OCI-M1 (cell line): ENCODE results near the gene LLCFC1.

Experiments
- DNase-seq: peaks from one replicate; lab custom pipeline; 2025; lab: John Stamatoyannopoulos, UW

LLCFC1 gene

GRCh38 chr7:142939226-142939910, at the start of gene LLCFC1:
Gene LLCFC1 (plus strand): TSS chr7:142939484. CDS start chr7:142939622, 138 bp downstream.
- no peak for DNase-seq

GRCh38 chr7:142889816-142890215, 49.5 kb upstream of the LLCFC1 start:
- no peak for DNase-seq

GRCh38 chr7:142890874-142891485, 48.3 kb upstream of the LLCFC1 start:
- no peak for DNase-seq

- no peak for DNase-seq
These were observed 47.7 kb upstream of the LLCFC1 start for GRCh38 chr7:142891490-142892082.

- no peak for DNase-seq
These were observed 46.3 kb upstream of the LLCFC1 start for GRCh38 chr7:142892951-142893350.

GRCh38 chr7:142894112-142894984, 44.9 kb upstream of the LLCFC1 start:
- no peak for DNase-seq

- no peak for DNase-seq
These were observed 44.2 kb upstream of the LLCFC1 start for GRCh38 chr7:142894985-142895593.

GRCh38 chr7:142896151-142896550, 43.1 kb upstream of the LLCFC1 start:
- DNase-seq = no peak

- DNase-seq = no peak
These were observed 42.4 kb upstream of the LLCFC1 start for GRCh38 chr7:142896741-142897379.

GRCh38 chr7:142897691-142898090, 41.6 kb upstream of the LLCFC1 start:
- no peak for DNase-seq

- no peak for DNase-seq
These were observed 40.7 kb upstream of the LLCFC1 start for GRCh38 chr7:142898377-142899170.

- no peak for DNase-seq
These were observed 39.6 kb upstream of the LLCFC1 start for GRCh38 chr7:142899661-142900060.

- DNase-seq = no peak
These were observed 37.6 kb upstream of the LLCFC1 start for GRCh38 chr7:142901426-142902259.

GRCh38 chr7:142904128-142904527, 35.2 kb upstream of the LLCFC1 start:
- no peak for DNase-seq

GRCh38 chr7:142905759-142906158, 33.5 kb upstream of the LLCFC1 start:
- no peak for DNase-seq

- no peak for DNase-seq
These were observed 32.6 kb upstream of the LLCFC1 start for GRCh38 chr7:142906643-142907042.

GRCh38 chr7:142908290-142908689, 31.0 kb upstream of the LLCFC1 start:
- no peak for DNase-seq

GRCh38 chr7:142908921-142909890, 30.1 kb upstream of the LLCFC1 start:
- DNase-seq = peak; percentile 14

- no peak for DNase-seq
These were observed 29.3 kb upstream of the LLCFC1 start for GRCh38 chr7:142910031-142910433.
